Lower lobe of right lung (tissue), 2 donors: ENCODE data around the gene SERPINB12. TPM values are rescaled to one million over a fixed set of nuclear protein-coding genes. Genes with fewer than 3 reads are reported as not detected.

Experiments
- ATAC-seq, 2 donors: fragments of 200-7000 bp; cut with Tn5 transposase; one replicate each; pipeline ENCODE4 v1.9.1; 2020 to 2022; ENCODE audit warnings: mild to moderate bottlenecking in 2 of 2, moderate library complexity in 2 of 2
- DNase-seq: peaks from one replicate; pipeline ENCODE4 v3.0.0-alpha.2; 2020
- H3K27ac ChIP-seq: fragments of 200-600 bp; one replicate; pipeline ENCODE4 v1.8.0; 2022
- H3K27me3 ChIP-seq: fragments of 200-600 bp; one replicate; pipeline ENCODE4 v1.8.0; 2022; ENCODE audit warnings: low read depth
- H3K36me3 ChIP-seq: fragments of 200-600 bp; one replicate; pipeline ENCODE4 v1.8.0; 2022; ENCODE audit warnings: mild to moderate bottlenecking
- H3K4me1 ChIP-seq: fragments of 200-600 bp; one replicate; pipeline ENCODE4 v1.8.0; 2022
- H3K4me3 ChIP-seq: fragments of 200-600 bp; one replicate; pipeline ENCODE4 v1.8.0; 2022; ENCODE audit warnings: mild to moderate bottlenecking
- H3K9me3 ChIP-seq: fragments of 200-600 bp; one replicate; pipeline ENCODE4 v1.8.0; 2022
- intact Hi-C: fragments of 100-400 bp; cut with DNase I; formaldehyde crosslinking; loops from one replicate; pipeline ENCODE4 v1.11.0; 2022
- total RNA-seq: library from RNA; stranded (reverse); fragmentation: NEBNext Ultra II Directional; extraction: Animal tissue kit (Norgen Biotek cat#: 25700); gene quantifications from one replicate; pipeline ENCODE4 v1.2.1, GENCODE V29; 2021
- TF ChIP-seq, protein P1 (sequence below): fragments of 200-600 bp; IDR thresholded peaks from one replicate; pipeline ENCODE4 v1.8.0; 2022; ENCODE audit warnings: antibody characterized with exemption, mild to moderate bottlenecking
- donor health status: DM: no; HTN: yes; CAD: no; lungs with severe emphysema.

The SERPINB12 gene
- total RNA-seq, 1 donor from 2014 or later: not detected

DNA sequence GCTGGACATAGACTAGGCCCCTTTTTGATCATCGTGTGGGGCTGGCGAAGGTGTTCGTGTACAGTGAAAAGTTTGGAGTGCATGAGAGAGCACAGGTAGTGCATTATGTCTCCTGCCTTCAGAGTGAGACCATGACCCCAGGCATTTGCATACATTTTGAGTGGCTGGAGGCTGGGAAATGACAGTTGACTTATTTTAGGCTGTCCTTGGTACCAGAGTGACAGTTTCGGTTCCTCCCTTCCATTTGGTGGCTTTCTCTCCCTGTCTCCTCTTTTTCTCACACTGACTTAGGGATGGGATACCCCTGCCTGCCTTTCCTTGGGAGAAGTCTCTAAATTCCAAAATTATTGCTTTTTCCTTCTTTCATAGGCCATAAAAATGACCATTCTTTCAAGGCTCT, 20.1 kb downstream of the SERPINB12 start:
- DNase-seq (no peak), ATAC-seq (no peak)
- intact Hi-C loops: no loop called here
- no peaks in the 10 kb centered on the region for H3K36me3 ChIP-seq
- no peak overlapping the region for H3K4me3 ChIP-seq
- H3K9me3 ChIP-seq: no peaks in the 10 kb centered on the region
- no peaks in the 10 kb centered on the region for H3K4me1 ChIP-seq
- TF ChIP-seq, protein P1, sequence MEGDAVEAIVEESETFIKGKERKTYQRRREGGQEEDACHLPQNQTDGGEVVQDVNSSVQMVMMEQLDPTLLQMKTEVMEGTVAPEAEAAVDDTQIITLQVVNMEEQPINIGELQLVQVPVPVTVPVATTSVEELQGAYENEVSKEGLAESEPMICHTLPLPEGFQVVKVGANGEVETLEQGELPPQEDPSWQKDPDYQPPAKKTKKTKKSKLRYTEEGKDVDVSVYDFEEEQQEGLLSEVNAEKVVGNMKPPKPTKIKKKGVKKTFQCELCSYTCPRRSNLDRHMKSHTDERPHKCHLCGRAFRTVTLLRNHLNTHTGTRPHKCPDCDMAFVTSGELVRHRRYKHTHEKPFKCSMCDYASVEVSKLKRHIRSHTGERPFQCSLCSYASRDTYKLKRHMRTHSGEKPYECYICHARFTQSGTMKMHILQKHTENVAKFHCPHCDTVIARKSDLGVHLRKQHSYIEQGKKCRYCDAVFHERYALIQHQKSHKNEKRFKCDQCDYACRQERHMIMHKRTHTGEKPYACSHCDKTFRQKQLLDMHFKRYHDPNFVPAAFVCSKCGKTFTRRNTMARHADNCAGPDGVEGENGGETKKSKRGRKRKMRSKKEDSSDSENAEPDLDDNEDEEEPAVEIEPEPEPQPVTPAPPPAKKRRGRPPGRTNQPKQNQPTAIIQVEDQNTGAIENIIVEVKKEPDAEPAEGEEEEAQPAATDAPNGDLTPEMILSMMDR: no peak
- no peaks in the 10 kb centered on the region for H3K27me3 ChIP-seq
- no peak overlapping the region for H3K27ac ChIP-seq

- ATAC-seq: no peak
- no peak for DNase-seq
- Histone ChIP-seq H3K4me3 (no peak overlapping the region), H3K27me3 (no peaks in the 10 kb centered on the region), H3K27ac (no peak overlapping the region), H3K36me3 (no peaks in the 10 kb centered on the region), H3K9me3 (no peaks in the 10 kb centered on the region), H3K4me1 (no peaks in the 10 kb centered on the region)
- intact Hi-C loops: no loop called here
- TF ChIP-seq, protein P1: no peak
Observed at GRCh38 chr18:63564021-63564420, 21.9 kb downstream of the SERPINB12 start.

GRCh38 chr18:63564561-63564960, 22.4 kb downstream of the SERPINB12 start:
- Histone ChIP-seq H3K36me3 (no peaks in the 10 kb centered on the region), H3K9me3 (no peaks in the 10 kb centered on the region), H3K4me3 (no peak overlapping the region), H3K27me3 (no peaks in the 10 kb centered on the region), H3K4me1 (no peaks in the 10 kb centered on the region), H3K27ac (no peak overlapping the region)
- TF ChIP-seq, protein P1: no peak
- ATAC-seq: peak in 1 of 2 donors; percentile 25
- intact Hi-C loops: no loop called here
- DNase-seq: no peak

DNA sequence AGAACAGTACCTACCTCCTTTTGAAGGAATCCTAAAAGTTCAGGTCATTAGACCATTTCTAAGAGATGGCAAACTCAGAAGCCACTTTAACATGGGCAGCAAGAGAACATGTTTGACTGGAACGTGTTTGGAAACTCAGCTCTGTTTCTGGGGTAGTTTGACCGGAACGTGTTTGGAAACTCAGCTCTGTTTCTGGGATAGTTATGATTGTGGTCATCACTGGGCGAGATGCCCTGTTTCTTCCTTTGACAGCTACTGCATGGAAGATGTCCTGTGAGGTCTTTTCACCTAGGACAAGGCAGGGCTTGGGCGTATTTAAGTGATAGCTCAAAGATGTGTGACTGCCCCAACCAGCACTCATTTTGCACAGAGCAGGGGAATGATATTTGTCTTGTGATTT, 25.1 kb downstream of the SERPINB12 start:
- Histone ChIP-seq H3K36me3 (no peaks in the 10 kb centered on the region), H3K9me3 (no peaks in the 10 kb centered on the region), H3K4me1 (no peaks in the 10 kb centered on the region), H3K4me3 (no peak overlapping the region), H3K27ac (no peak overlapping the region), H3K27me3 (no peaks in the 10 kb centered on the region)
- no peak for ATAC-seq
- TF ChIP-seq, protein P1: no peak
- intact Hi-C loops: no loop called here
- no peak for DNase-seq

DNA sequence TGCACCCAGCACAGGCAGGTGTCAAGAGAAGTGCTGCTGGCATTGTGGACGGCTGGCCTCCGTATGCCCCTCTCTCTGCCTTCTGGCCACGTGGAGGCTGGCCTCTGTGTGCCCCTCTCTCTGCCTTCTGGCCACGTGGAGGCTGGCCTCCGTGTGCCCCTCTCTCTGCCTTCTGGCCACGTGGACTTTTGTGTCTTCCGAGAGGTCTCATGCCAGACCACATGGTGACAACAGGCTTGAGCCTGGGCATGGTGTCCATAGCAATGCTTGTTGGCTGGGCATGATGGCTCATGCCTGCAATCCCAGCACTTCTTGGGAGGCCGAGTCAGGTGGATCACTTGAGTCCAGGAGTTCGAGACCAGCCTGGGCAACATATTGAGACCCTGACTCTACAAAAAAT, 25.7 kb downstream of the SERPINB12 start:
- intact Hi-C loops: no loop called here
- H3K9me3 ChIP-seq: no peaks in the 10 kb centered on the region
- DNase-seq: no peak
- H3K4me1 ChIP-seq: no peaks in the 10 kb centered on the region
- H3K4me3 ChIP-seq: no peak overlapping the region
- no peak overlapping the region for H3K27ac ChIP-seq
- TF ChIP-seq, protein P1: no peak
- ATAC-seq: no peak
- no peaks in the 10 kb centered on the region for H3K27me3 ChIP-seq
- H3K36me3 ChIP-seq: no peaks in the 10 kb centered on the region

DNA sequence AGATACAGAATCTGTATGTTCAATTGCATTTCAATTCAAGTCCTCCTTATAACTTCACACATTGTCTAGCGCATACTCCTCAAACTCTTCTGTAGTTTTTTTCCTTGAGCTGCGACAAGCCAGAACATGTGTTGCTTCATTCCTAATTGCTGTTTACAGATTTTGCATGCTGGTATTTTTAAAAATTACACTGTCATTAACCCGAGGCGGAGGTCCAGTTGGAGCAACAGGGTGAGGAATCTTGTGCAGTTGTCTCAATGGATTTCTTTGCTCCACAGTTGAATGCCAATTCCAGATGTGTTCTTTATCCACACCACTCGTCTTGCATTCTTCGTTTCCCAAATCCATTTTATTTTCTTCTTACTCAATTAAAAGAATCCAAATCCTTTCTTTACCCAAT, 28.6 kb downstream of the SERPINB12 start:
- intact Hi-C loops: loop anchor here (10.0 kb wide), 1 partner anchor 46 kb away; no protein-coding TSS in a partner anchor
- TF ChIP-seq, protein P1: no peak
- no peak for DNase-seq

More for the DNA sequence above, 28.6 kb downstream of the SERPINB12 start:
- Histone ChIP-seq H3K36me3 (no peaks in the 10 kb centered on the region), H3K27me3 (no peaks in the 10 kb centered on the region), H3K9me3 (no peaks in the 10 kb centered on the region), H3K27ac (no peak overlapping the region), H3K4me1 (no peaks in the 10 kb centered on the region), H3K4me3 (no peak overlapping the region)
- ATAC-seq: no peak
